ENCODE results near the gene KMT2E. TPM values are rescaled to one million over a fixed set of nuclear protein-coding genes. Genes with fewer than 3 reads are reported as not detected.
A peak's percentile ranks its signal among the peaks of the same experiment; 100 is the strongest.

The KMT2E gene, protein sequence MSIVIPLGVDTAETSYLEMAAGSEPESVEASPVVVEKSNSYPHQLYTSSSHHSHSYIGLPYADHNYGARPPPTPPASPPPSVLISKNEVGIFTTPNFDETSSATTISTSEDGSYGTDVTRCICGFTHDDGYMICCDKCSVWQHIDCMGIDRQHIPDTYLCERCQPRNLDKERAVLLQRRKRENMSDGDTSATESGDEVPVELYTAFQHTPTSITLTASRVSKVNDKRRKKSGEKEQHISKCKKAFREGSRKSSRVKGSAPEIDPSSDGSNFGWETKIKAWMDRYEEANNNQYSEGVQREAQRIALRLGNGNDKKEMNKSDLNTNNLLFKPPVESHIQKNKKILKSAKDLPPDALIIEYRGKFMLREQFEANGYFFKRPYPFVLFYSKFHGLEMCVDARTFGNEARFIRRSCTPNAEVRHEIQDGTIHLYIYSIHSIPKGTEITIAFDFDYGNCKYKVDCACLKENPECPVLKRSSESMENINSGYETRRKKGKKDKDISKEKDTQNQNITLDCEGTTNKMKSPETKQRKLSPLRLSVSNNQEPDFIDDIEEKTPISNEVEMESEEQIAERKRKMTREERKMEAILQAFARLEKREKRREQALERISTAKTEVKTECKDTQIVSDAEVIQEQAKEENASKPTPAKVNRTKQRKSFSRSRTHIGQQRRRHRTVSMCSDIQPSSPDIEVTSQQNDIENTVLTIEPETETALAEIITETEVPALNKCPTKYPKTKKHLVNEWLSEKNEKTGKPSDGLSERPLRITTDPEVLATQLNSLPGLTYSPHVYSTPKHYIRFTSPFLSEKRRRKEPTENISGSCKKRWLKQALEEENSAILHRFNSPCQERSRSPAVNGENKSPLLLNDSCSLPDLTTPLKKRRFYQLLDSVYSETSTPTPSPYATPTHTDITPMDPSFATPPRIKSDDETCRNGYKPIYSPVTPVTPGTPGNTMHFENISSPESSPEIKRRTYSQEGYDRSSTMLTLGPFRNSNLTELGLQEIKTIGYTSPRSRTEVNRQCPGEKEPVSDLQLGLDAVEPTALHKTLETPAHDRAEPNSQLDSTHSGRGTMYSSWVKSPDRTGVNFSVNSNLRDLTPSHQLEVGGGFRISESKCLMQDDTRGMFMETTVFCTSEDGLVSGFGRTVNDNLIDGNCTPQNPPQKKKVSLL (N-terminal part only)
- 10 to 100 TPM; 97.4 to 98.5 TPM for total RNA-seq

DNA sequence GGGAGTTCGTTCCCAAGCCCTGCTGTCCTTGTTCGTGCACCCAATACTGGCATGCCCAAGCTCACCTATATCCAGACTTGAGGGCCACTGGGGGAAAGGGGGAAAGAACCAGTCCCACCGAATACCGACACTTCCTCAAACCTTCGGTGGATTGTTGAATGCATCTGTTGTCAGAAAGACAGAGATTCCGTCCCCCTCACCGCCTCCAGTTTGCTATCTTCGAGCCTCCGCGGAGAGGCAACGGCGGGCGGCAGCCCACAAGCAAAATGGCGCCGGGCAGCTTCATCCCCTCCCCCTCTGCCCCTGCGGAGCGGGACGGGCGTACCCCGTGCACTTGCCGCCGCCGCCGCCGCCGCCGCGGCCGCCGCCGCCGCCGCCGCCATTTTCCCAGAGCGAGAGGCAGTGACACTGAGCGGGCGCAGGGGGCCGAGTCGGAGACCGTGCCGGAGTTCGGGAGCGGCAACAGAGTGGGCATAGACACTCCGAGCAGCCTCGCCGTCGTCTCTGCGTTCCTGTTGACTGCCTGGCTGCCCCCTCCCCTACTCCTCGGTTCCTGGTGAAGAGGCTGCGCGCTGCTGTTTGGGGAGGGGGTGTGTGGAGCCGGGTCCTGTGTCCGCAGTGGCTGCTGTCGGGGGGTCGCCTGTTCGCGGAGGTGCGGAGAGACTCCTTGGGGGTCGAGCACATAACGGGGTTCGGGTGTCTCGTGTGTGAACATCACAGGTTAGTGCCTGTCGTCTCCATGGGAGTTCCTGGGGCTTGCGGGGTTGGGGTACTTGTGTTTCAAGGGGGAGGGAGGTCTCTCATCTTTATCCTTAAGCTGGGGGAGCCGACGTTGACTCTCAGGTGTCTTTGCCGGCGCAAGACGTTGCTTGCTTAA lies at the start of gene KMT2E:
Gene KMT2E, plus strand, starts transcription at position 390 of the 877 bp plus-strand sequence. CDS start 26,748 bp downstream, outside the sequence.
- H3K4me1 Mint-ChIP-seq, result peaks cover 34% of the 10 kb centered on the region
- peak within 1 kb of the TSS; percentile 100 for H3K27ac Mint-ChIP-seq
- H3K27me3 Mint-ChIP-seq, result no peaks in the 10 kb centered on the region
- no peaks in the 10 kb centered on the region for H3K9me3 Mint-ChIP-seq
- CTCF ChIA-PET, result interaction anchor here (0.6 to 10.4 kb wide), 18 partner anchors 9 to 515 kb away, joined by 3 to 120 read pairs (median 4); no protein-coding TSS in a partner anchor
- H3K36me3 Mint-ChIP-seq (ENCODE audit: low read depth), result peaks cover 64% of the 10 kb centered on the region
- POLR2A ChIA-PET, result interaction anchor here (0.5 to 2.6 kb wide), 4 partner anchors 30 to 73 kb away, joined by 3 to 13 read pairs (median 5); no protein-coding TSS in a partner anchor
- peak; percentile 92 for DNase-seq
- H3K4me3 Mint-ChIP-seq, result peak within 1 kb of the TSS; percentile 99

DNA sequence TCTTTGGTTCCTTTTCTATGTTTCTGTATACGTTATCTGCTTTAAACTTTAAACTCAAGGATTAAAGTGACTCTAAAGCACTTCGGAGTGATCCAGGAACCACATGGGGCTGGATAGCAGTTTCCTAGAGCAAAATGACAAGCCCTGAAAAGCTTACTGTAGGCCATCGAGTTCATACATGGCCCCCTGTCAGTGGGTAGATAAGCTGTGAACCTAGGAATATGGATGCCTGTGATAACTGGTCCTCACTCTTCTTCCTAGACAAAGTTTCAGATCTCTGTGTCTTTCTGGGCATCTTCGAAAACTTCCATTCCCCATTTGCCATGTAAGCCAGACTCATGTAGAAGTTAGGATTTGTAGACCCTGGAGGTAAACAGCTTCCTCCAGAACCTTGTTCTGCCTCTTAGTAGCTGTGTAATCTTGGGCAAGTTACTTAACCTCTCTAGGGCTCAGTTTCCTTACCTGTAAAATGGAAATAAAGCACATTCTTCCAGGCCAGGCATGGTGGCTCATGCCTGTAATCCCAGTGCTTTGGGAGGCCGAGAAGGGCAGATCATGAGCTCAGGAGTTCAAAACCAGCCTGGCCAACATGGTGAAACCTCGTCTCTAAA lies 49.3 kb upstream of the KMT2E start:
- H3K27ac Mint-ChIP-seq, result no peak overlapping the region
- CTCF ChIA-PET, result interaction anchor here (0.9 to 1.8 kb wide), 4 partner anchors 8 to 20 kb away, joined by 3 to 9 read pairs (median 4); no protein-coding TSS in a partner anchor
- peaks cover 27% of the 10 kb centered on the region for H3K36me3 Mint-ChIP-seq (ENCODE audit: low read depth)
- no peak overlapping the region for H3K4me3 Mint-ChIP-seq
- H3K27me3 Mint-ChIP-seq, result no peaks in the 10 kb centered on the region
- POLR2A ChIA-PET, result no interaction called here
- no peak for DNase-seq
- H3K9me3 Mint-ChIP-seq, result peaks cover 17% of the 10 kb centered on the region
- H3K4me1 Mint-ChIP-seq, result peaks cover 21% of the 10 kb centered on the region

DNA sequence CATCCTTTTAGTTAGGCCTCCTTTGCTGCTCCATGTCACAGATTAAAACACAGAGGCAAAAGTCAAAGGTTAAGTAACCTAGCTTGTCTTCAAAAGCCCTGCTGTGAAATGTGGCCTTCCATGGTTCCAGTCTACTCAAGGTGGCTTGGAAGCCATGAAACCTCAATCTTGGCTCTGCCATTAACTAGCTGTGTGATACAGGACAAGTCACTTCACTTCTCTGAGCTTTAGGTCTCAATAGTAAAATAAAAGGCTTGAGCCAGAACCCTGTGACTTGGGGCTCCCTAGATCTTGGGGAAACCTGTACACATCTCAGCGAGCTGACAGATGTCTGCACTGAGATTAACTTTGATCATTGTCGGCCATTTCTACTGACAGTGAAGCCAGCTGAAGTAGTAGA lies 48.0 kb upstream of the KMT2E start:
- Mint-ChIP-seq H3K27me3 (no peaks in the 10 kb centered on the region), H3K9me3 (peaks cover 17% of the 10 kb centered on the region), H3K4me3 (no peak overlapping the region), H3K4me1 (peaks cover 16% of the 10 kb centered on the region), H3K27ac (no peak overlapping the region), H3K36me3 (ENCODE audit: low read depth) (peaks cover 24% of the 10 kb centered on the region)
- ChIA-PET CTCF (interaction anchor here (0.6 to 1.8 kb wide), 8 partner anchors 9 to 1105 kb away, joined by 3 to 9 read pairs (median 4); no protein-coding TSS in a partner anchor), POLR2A (no interaction called here)
- DNase-seq, result no peak

DNA sequence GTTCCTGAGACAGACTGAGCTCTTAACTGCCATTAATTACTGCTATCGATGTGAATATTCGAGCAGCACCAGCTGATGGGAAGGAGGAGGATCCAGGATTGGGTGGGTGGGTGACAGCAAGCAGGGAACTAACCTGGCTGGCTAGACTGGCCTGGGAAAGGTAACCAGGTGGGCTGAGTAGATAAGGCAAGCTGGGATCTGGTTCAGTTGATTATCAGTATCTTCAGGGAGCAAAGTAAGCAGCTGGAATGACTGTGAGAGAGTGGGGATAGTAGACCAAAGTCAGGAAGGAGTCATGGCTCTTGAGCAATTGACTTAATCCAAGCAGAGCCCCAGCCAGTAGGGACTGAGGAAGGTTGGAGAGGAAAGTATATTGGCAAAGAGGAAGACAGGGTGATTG lies 46.9 kb upstream of the KMT2E start:
- H3K4me3 Mint-ChIP-seq, result no peak overlapping the region
- POLR2A ChIA-PET, result no interaction called here
- no peak for DNase-seq
- peaks cover 24% of the 10 kb centered on the region for H3K36me3 Mint-ChIP-seq (ENCODE audit: low read depth)
- CTCF ChIA-PET, result interaction anchor here (1.2 to 2.5 kb wide), 3 partner anchors 15 to 89 kb away, joined by 3 to 15 read pairs (median 3); no protein-coding TSS in a partner anchor
- H3K27ac Mint-ChIP-seq, result peak overlapping the region; percentile 3
- peaks cover 9% of the 10 kb centered on the region for H3K4me1 Mint-ChIP-seq
- no peaks in the 10 kb centered on the region for H3K27me3 Mint-ChIP-seq
- peaks cover 15% of the 10 kb centered on the region for H3K9me3 Mint-ChIP-seq

DNA sequence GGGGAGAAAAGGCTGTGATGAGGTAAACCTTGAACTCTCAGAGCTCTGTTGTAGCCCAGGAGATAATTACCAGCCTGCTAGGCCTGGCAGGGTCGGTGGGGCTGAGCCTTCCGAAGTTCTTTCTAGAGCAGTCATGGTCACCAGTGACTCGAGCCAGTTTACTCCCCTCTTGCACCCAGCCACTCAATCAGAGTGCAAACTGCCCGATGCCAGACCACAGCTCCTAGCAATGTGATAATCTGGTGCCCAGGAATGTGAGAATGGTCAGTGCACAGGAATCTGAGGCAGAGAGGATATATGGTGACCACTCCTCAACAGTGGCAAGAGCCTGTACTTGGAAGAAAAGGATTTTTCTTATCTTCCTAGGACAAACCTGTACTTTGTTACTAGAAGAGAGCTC lies 46.4 kb upstream of the KMT2E start:
- no peak overlapping the region for H3K27ac Mint-ChIP-seq
- DNase-seq, result no peak
- H3K36me3 Mint-ChIP-seq (ENCODE audit: low read depth), result peaks cover 25% of the 10 kb centered on the region
- POLR2A ChIA-PET, result no interaction called here
- H3K9me3 Mint-ChIP-seq, result peaks cover 15% of the 10 kb centered on the region
- H3K27me3 Mint-ChIP-seq, result no peaks in the 10 kb centered on the region
- peaks cover 7% of the 10 kb centered on the region for H3K4me1 Mint-ChIP-seq
- CTCF ChIA-PET, result interaction anchor here (1.2 to 2.5 kb wide), 3 partner anchors 14 to 89 kb away, joined by 3 to 15 read pairs (median 5); no protein-coding TSS in a partner anchor
- no peak overlapping the region for H3K4me3 Mint-ChIP-seq

DNA sequence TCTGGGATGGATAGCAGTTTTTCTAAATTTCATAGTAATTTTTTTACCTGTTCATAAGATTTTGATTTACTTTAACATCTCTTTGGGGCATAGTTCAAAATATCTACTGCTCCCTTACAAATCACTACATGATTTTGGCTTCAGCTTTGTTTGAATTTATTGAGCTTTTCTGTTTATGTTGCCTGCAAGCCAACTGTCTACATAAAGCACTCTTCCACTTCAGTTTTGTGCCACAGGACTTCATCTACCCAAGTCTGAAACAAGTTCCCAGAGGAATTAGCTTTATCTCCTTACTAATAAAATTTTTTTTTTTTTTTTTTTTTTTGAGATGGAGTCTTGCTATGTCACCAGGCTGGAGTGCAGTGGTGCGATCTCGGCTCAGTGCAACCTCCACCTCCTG lies 45.4 kb upstream of the KMT2E start:
- DNase-seq, result no peak
- H3K9me3 Mint-ChIP-seq, result peaks cover 10% of the 10 kb centered on the region
- peaks cover 19% of the 10 kb centered on the region for H3K36me3 Mint-ChIP-seq (ENCODE audit: low read depth)
- H3K27ac Mint-ChIP-seq, result no peak overlapping the region
- no peak overlapping the region for H3K4me3 Mint-ChIP-seq
- POLR2A ChIA-PET, result no interaction called here
- no peaks in the 10 kb centered on the region for H3K27me3 Mint-ChIP-seq
- CTCF ChIA-PET, result interaction anchor here (0.5 to 2.5 kb wide), 7 partner anchors 9 to 1820 kb away, joined by 3 to 15 read pairs (median 3); partner anchors contain the start of gene NAPEPLD
- no peaks in the 10 kb centered on the region for H3K4me1 Mint-ChIP-seq

DNA sequence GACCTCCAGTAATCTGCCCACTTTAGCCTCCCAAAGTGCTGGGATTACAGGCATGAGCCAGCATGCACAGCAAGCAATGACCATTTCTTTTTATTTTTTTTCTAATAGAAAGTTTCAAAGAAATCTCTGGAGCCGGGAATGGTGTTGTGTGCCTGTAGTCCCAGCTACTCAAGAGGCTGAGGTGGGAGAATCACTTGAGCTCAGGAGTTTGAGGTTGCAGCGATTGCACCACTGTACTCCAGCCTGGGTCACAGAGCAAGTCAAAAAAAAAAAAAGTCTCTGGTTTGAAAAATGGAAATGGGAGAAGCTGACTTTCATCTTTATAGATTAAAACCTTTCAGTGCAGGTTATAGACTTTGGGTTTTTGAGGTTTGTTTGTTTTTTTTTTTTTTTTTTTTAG lies 44.8 kb upstream of the KMT2E start:
- Mint-ChIP-seq H3K27me3 (no peaks in the 10 kb centered on the region), H3K36me3 (ENCODE audit: low read depth) (peaks cover 14% of the 10 kb centered on the region), H3K9me3 (peaks cover 5% of the 10 kb centered on the region), H3K4me1 (no peaks in the 10 kb centered on the region), H3K4me3 (no peak overlapping the region), H3K27ac (no peak overlapping the region)
- no peak for DNase-seq
- POLR2A ChIA-PET, result no interaction called here
- CTCF ChIA-PET, result interaction anchor here (0.5 to 2.5 kb wide), 6 partner anchors 8 to 730 kb away, joined by 3 to 15 read pairs (median 4); no protein-coding TSS in a partner anchor

DNA sequence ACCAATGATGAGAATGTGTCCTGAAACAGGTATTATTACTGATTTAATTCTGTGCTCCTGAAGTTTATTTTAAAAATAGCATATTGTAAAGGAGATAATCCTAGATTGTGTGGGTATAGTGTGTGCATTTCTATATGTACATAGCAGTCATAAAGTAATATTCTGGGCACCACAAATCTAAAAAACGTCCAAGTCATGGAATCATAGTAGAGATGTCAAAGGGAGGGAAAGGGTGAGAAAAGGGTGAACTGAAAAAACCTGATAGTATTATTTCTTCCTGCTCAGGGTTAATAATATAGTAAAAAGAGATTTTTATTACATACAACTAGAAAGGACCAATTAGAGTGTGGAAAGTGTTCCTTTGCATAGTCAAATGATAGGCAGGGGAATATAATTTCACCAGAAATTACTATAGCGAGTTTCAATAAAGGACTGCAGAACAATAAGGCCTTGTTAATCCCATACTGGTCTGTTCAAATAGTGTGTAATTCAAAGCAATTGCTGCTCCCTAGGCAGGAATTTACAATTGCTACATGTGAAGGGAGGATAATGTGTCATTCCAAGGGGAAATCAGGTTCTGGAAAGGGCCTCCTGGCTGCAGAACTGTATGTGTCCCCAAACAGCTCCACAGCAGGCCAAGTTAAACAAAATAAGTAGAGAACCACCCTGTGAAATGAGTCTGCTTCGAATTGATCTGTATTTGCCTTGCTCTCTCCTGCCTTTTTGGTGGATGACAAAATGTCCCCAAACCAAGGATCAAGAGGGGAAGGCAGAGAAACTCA lies 42.5 kb upstream of the KMT2E start:
- Mint-ChIP-seq H3K27me3 (no peaks in the 10 kb centered on the region), H3K4me3 (no peak overlapping the region), H3K9me3 (no peaks in the 10 kb centered on the region), H3K36me3 (ENCODE audit: low read depth) (peaks cover 10% of the 10 kb centered on the region), H3K4me1 (no peaks in the 10 kb centered on the region), H3K27ac (no peak overlapping the region)
- POLR2A ChIA-PET, result no interaction called here
- no peak for DNase-seq
- CTCF ChIA-PET, result interaction anchor here (1.0 to 2.2 kb wide), 7 partner anchors 7 to 42 kb away, joined by 3 to 10 read pairs (median 4); partner anchors contain the start of gene KMT2E

DNA sequence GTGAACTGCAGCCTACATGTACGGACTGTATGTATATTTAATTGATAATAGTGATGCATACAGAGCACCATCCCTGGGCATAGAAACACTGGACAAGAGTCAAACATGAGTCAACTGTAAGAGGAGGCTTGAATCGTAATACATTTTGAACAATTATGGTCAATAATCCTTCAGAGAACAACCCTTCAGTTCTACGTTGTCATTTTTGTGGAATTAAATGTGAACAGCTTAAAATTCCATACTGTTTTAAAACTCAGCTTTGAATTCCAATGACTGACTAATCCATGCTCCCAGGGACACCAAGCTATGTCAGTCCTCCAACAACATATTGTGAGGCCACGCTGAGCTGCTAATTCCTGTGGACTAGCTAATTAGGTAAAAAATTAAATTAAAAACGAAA lies 41.5 kb upstream of the KMT2E start:
- Mint-ChIP-seq H3K27me3 (no peaks in the 10 kb centered on the region), H3K4me3 (no peak overlapping the region), H3K36me3 (ENCODE audit: low read depth) (peaks cover 10% of the 10 kb centered on the region), H3K4me1 (no peaks in the 10 kb centered on the region), H3K9me3 (no peaks in the 10 kb centered on the region), H3K27ac (no peak overlapping the region)
- CTCF ChIA-PET, result interaction anchor here (1.3 to 1.8 kb wide), 4 partner anchors 8 to 14 kb away, joined by 3 to 10 read pairs (median 4); no protein-coding TSS in a partner anchor
- POLR2A ChIA-PET, result no interaction called here
- DNase-seq, result no peak

DNA sequence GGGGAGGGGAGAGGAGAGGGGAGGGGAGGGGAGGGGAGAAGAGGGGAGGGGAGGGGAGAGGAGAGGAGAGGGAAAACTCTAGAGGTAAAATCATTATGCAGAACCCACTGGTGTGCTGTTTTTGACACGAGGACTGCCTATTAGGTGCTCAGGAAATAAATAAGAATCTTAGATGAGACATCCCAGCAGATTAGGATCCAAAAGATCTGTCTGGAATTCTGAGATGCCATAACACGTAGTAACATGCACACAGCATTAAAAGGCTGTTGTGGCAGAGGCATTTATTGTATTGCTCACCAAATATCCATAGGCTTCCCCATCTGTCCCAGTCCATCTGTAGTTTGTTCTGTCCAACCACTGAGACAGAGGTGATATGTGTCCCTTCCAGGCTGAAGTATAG lies 40.8 kb upstream of the KMT2E start:
- H3K36me3 Mint-ChIP-seq (ENCODE audit: low read depth), result peaks cover 9% of the 10 kb centered on the region

More for the DNA sequence above, 40.8 kb upstream of the KMT2E start:
- Mint-ChIP-seq H3K9me3 (no peaks in the 10 kb centered on the region), H3K27ac (no peak overlapping the region), H3K4me1 (no peaks in the 10 kb centered on the region), H3K4me3 (no peak overlapping the region), H3K27me3 (no peaks in the 10 kb centered on the region)
- ChIA-PET POLR2A (no interaction called here), CTCF (interaction anchor here (1.5 to 1.8 kb wide), 2 partner anchors 8 to 9 kb away, joined by 3 to 10 read pairs; no protein-coding TSS in a partner anchor)
- DNase-seq, result no peak
